ENCODE data around the gene EHD4.
A peak's percentile ranks its signal among the peaks of the same experiment; 100 is the strongest.

The EHD4 gene

DNA sequence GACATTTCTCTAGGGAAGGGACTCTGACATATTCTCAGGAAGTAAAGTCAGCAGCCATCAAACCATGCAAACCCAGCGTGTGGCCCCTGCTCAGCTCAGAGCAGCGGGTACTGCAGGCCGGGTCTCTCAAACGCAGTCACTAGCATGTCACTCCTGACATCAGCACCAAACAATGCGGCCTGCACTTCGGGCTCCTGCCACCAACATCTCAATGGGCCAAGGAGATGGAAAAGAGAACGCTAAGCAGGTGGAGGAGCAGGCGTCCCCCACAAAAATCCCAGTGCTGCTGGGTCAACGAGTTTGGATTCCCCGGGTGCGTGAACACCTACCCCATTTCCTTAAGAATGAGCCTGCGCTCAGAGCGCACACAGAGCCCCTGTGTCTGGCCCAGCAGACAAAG lies 68.6 kb downstream of the EHD4 start:
- no peaks in the 10 kb centered on the region for H3K27me3 Mint-ChIP-seq
- peaks cover 8% of the 10 kb centered on the region for H3K4me1 Mint-ChIP-seq (ENCODE audit: low read depth)
- no peak overlapping the region for H3K4me3 Mint-ChIP-seq
- no peaks in the 10 kb centered on the region for H3K9me3 Mint-ChIP-seq
- peaks cover 41% of the 10 kb centered on the region for H3K36me3 Mint-ChIP-seq (ENCODE audit: low read depth)
- H3K27ac Mint-ChIP-seq = no peak overlapping the region

DNA sequence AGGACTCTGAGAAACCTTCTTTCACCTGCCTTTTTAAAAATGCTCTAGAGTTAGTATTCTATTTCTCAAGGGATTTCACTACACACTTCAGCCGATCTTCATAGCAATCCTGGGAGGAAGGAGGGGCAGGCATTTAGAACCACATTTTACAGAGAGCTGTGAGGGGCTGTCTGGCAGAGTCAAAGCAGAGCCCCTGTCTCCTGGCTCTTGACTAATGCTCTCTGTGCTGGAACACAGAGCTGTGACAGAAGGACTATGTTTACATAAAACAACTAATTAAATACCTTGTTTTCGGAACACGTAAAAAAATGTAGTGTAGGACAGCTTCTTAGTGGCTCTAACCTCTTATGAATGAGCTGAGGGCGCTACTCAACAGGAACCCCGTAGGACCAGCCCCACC lies 70.9 kb downstream of the EHD4 start:
- Mint-ChIP-seq H3K36me3 (ENCODE audit: low read depth) (peaks cover 30% of the 10 kb centered on the region), H3K27ac (no peak overlapping the region), H3K4me3 (no peak overlapping the region), H3K27me3 (no peaks in the 10 kb centered on the region), H3K9me3 (no peaks in the 10 kb centered on the region), H3K4me1 (ENCODE audit: low read depth) (peaks cover 8% of the 10 kb centered on the region)

DNA sequence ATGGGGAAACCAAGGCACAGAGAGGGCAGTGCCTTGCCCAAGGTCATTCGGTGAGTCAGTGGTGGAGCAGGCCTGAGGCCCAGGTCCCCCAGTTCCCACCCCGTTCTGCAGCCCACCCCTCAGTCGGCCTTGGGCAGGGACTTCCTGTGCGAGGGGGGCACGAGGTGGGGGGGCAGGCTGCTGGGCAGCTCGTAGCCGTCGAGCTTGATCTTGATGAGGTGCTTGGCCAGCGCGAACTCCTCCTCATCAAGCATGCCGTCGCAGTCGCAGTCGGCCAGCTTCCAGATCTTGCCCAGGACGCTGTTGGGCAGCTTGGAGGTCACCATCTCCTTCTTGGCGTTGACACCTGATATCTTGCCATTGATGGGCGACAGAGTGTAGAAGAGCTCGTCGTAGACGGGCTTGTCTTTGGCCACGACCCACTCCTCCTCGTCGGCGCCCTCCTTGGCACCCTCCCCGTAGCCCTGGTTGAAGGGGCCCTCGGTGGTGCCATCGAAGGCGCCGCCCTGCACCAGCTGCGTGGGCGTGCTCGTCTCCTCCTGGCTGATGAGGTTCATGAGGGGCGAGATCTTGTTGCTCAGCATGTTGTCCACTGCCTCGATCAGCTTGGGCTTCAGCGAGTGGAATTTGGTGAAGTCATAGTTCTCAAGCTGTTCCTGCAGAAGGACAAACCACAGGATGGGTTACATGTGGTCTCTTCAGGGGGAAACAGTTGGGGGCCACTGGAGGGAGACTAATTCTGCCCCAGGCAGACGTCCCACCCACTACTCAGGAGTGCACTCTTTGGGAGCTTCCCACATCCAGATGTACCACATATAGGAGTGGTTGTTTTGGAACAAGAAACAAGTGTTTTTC lies 71.6 kb downstream of the EHD4 start:
- Mint-ChIP-seq H3K27ac (no peak overlapping the region), H3K27me3 (no peaks in the 10 kb centered on the region), H3K9me3 (no peaks in the 10 kb centered on the region), H3K4me3 (no peak overlapping the region), H3K36me3 (ENCODE audit: low read depth) (peaks cover 23% of the 10 kb centered on the region), H3K4me1 (ENCODE audit: low read depth) (peaks cover 8% of the 10 kb centered on the region)

DNA sequence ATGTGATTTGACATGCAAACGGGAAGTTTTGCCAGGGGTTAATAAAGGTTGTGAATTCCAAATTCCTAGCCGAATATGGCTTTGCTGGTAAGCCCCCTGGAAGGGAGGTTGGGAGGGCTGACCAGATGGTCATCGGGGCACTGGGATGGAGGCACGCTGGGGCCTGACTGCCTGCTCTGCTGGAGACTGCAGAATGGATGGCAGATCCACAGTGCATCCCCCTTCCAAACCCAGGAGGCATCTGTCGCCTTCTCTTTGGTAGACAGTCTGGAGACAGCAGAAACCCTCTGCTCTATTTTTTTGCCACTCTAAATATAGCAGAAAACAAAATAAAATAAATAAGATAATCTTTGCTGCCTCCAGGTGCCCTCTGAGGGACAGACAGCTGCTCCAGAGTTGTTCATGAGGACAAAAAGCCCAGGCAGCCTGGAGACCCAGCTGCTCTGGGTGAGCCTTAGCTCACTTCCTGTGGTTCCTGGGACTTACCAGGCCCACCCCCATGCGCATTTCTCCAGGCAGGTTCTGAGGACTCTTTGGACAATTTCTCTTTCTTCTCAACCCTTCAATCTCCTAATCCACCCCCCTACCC lies 72.4 kb downstream of the EHD4 start:
- Mint-ChIP-seq H3K4me3 (no peak overlapping the region), H3K36me3 (ENCODE audit: low read depth) (peaks cover 18% of the 10 kb centered on the region), H3K27ac (no peak overlapping the region), H3K9me3 (no peaks in the 10 kb centered on the region), H3K27me3 (no peaks in the 10 kb centered on the region), H3K4me1 (ENCODE audit: low read depth) (peaks cover 13% of the 10 kb centered on the region)

DNA sequence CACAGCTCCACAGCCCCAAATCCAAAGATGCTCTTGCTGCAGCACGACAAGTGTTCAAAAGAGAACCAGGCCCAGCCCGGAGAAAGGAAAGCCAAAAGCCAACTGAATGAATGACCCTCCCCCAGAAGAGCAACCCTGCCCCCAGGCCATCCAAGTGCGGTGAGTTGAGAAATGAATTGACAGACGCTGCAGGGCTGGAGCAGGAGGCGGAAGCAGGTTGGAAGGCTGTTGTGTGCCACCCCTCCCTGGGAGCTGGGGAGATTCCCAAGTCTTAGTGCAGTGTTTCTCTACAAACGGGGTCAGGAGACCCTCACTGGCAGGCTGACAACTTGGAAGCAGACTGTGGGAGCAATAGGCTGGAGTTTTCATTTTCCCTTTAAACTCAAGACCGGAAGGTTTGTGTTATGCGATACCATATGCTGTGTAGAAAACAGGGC lies 75.0 kb downstream of the EHD4 start:
- Mint-ChIP-seq H3K27ac (no peak overlapping the region), H3K36me3 (ENCODE audit: low read depth) (peaks cover 18% of the 10 kb centered on the region), H3K9me3 (no peaks in the 10 kb centered on the region), H3K4me1 (ENCODE audit: low read depth) (peaks cover 23% of the 10 kb centered on the region), H3K4me3 (no peak overlapping the region), H3K27me3 (no peaks in the 10 kb centered on the region)

DNA sequence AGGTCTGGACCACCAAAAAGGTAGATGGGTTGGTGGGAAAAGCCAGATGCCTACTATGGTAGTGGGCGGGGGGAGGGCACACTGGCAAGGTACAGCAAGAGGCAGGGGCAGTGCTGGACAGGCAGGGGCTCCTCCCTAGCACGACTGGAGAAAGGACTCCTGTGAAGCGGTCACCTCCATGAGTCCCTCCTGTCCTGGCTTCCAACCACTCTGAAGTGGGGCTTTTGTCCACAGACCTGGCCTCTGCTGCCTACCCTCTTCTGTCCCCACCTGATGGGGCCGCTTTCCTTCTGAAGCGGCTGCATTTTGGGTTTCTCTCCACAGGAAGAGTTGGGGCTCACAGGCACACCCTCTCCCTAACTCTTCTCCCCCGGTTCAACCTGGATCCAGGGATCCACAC lies 75.8 kb downstream of the EHD4 start:
- H3K27ac Mint-ChIP-seq = no peak overlapping the region
- no peaks in the 10 kb centered on the region for H3K9me3 Mint-ChIP-seq
- H3K4me3 Mint-ChIP-seq = no peak overlapping the region
- H3K4me1 Mint-ChIP-seq (ENCODE audit: low read depth) = peaks cover 24% of the 10 kb centered on the region
- peaks cover 18% of the 10 kb centered on the region for H3K36me3 Mint-ChIP-seq (ENCODE audit: low read depth)
- no peaks in the 10 kb centered on the region for H3K27me3 Mint-ChIP-seq

DNA sequence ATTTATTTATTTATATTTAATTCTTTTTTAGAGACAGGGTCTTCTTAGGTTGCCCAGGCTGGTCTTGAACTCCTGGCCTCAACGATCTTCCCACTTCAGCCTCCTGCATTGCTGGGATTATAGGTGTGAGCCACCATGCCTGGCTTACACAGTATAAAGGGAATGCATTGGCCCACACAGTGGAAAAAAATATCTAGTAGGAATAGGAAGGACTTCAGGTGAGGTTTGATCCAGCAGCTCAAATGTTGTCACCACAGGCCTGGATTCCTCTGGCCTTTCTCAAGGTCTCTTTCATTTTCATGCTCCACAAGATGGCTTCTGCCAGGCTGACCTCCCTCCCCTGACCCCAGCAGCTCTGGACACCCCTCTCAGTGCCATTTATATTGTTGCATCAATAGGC lies 76.4 kb downstream of the EHD4 start:
- peaks cover 12% of the 10 kb centered on the region for H3K36me3 Mint-ChIP-seq (ENCODE audit: low read depth)
- no peak overlapping the region for H3K27ac Mint-ChIP-seq
- peaks cover 24% of the 10 kb centered on the region for H3K4me1 Mint-ChIP-seq (ENCODE audit: low read depth)
- H3K9me3 Mint-ChIP-seq = no peaks in the 10 kb centered on the region
- no peaks in the 10 kb centered on the region for H3K27me3 Mint-ChIP-seq
- H3K4me3 Mint-ChIP-seq = no peak overlapping the region

DNA sequence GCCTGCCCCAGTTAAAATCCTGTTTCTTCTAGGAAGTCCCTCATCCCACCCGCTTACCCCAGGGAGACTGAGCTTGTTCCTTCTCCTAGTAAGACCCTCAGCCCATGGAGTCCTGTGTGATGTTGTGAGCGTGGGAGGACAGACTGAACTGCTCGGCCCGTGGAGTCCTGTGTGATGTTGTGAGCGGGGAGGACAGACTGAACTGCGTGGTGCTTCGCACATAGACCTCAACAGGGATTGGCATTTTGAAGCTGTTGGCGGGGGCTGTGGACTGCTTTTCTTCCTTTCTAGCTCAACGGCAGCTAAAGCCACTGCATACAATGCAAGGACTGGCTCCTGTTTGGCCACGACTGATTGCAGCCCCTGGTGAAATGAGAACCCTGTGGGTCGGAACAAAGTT lies 76.9 kb downstream of the EHD4 start:
- H3K9me3 Mint-ChIP-seq = no peaks in the 10 kb centered on the region
- peak overlapping the region; percentile 72 for H3K27ac Mint-ChIP-seq
- H3K4me1 Mint-ChIP-seq (ENCODE audit: low read depth) = peaks cover 24% of the 10 kb centered on the region
- H3K36me3 Mint-ChIP-seq (ENCODE audit: low read depth) = peaks cover 8% of the 10 kb centered on the region
- no peaks in the 10 kb centered on the region for H3K27me3 Mint-ChIP-seq
- no peak overlapping the region for H3K4me3 Mint-ChIP-seq

DNA sequence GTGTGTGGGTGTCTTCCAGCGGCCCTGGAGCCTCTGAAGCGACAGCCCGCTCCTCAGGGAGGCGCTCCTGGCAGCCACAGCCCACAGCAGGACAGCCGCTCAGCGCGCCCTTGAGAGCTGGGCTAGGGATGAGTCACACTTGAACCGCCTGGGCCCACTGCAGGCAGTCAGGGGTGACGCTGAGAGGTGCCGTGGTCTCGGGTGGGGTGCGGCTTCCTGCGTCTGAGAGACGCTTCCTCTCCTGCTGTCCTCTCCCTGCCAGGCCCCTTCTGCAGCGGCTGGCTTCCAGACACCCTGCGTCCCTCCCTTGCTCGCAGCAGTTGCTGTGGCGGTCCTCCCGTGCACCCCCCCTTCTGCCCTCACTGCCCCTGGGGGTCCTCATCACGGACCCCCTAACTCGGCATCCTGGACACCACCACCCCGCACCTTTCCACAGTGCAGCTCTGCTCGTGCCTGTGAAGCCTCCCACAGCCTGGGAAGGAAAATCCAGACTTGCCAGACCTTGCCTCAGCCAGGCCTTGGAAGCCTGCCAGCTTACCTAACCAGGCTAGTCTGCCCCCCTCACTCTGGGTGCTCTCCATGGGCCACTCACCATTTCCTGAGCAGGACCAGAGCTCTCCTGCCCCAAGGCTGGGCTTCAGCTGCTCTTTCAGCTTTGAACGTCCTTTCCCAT lies 77.4 kb downstream of the EHD4 start:
- H3K9me3 Mint-ChIP-seq = no peaks in the 10 kb centered on the region
- H3K27me3 Mint-ChIP-seq = no peaks in the 10 kb centered on the region
- H3K4me1 Mint-ChIP-seq (ENCODE audit: low read depth) = peaks cover 24% of the 10 kb centered on the region
- H3K4me3 Mint-ChIP-seq = no peak overlapping the region
- peaks cover 8% of the 10 kb centered on the region for H3K36me3 Mint-ChIP-seq (ENCODE audit: low read depth)
- H3K27ac Mint-ChIP-seq = peak overlapping the region; percentile 72

DNA sequence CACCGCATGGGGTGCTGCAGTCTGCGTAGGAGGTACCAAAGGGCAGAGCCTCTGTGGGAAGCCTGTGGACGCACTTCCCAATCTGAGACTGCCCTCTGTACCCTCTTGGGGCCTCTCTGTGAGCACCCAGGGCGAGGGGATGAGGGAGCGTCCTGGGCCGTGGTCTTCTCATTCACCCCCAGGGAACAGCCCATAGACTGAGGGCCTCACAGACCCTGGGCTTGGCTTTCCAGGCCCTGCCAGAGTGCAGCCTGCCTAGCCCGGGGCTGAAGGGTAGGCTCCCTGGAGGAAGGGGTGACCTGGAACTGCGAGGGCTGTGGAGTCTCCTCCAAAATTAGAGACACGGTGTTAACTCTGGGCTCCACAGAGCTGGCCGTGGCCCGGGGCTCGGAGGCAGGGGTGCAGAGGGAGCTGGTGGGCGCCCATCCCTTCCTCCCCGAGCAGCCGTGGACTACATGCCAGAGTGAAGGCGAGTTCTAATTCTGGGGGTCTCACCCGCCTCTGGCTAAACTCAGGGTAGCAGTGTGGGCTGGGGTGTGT lies 78.0 kb downstream of the EHD4 start:
- no peaks in the 10 kb centered on the region for H3K9me3 Mint-ChIP-seq
- peak overlapping the region; percentile 72 for H3K27ac Mint-ChIP-seq
- no peak overlapping the region for H3K4me3 Mint-ChIP-seq
- H3K36me3 Mint-ChIP-seq (ENCODE audit: low read depth) = peaks cover 8% of the 10 kb centered on the region
- no peaks in the 10 kb centered on the region for H3K27me3 Mint-ChIP-seq
- peaks cover 24% of the 10 kb centered on the region for H3K4me1 Mint-ChIP-seq (ENCODE audit: low read depth)

DNA sequence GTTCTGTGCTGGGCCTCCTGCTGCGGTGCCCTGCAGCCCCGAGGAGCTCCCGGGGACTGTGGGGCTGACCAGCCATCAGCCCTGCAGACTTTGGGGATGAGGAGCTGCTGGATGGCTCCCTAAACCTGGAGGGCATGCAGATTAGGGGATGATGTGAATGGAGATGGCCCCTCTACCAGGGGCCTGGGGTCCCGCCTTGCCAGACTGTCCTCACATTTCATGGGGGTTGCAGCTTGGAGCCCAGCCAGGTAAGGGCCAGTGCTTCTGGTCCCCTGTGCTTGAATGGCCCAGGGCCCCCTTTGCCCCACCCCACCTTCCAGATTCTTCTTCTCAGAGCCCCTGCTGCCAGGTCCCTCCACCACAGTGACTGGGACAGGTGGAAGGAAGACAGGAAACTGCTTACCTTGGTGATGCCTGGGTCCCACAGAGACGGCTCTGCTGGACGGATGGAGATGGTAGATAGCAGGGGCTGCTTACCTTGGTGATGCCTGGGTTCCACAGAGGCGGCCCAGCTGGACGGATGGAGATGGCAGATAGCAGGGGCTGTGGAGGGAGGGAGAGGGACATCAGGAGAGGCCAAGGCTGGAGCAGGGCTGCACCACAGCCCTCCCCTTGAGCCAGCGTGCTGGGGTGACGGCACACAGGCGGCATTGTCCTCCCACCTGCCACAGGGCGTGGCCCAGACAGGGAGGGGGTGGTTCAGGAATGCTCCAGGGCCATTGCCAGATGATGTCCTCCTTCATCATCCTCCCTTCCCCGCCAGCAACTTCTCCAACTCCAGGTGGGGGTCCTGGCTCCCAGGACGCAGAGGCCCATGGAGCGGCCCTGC lies 78.7 kb downstream of the EHD4 start, which contains the start of gene SPTBN5:
Gene SPTBN5 (minus strand): TSS at position 632 of the 829 bp plus-strand sequence. CDS start 556 bp downstream, at position 76.
- H3K9me3 Mint-ChIP-seq = no peaks in the 10 kb centered on the region
- H3K27ac Mint-ChIP-seq = peak within 1 kb of the TSS; percentile 72
- H3K4me1 Mint-ChIP-seq (ENCODE audit: low read depth) = peaks cover 28% of the 10 kb centered on the region
- no peak within 1 kb of the TSS for H3K4me3 Mint-ChIP-seq
- no peaks in the 10 kb centered on the region for H3K27me3 Mint-ChIP-seq
- H3K36me3 Mint-ChIP-seq (ENCODE audit: low read depth) = peaks cover 4% of the 10 kb centered on the region

DNA sequence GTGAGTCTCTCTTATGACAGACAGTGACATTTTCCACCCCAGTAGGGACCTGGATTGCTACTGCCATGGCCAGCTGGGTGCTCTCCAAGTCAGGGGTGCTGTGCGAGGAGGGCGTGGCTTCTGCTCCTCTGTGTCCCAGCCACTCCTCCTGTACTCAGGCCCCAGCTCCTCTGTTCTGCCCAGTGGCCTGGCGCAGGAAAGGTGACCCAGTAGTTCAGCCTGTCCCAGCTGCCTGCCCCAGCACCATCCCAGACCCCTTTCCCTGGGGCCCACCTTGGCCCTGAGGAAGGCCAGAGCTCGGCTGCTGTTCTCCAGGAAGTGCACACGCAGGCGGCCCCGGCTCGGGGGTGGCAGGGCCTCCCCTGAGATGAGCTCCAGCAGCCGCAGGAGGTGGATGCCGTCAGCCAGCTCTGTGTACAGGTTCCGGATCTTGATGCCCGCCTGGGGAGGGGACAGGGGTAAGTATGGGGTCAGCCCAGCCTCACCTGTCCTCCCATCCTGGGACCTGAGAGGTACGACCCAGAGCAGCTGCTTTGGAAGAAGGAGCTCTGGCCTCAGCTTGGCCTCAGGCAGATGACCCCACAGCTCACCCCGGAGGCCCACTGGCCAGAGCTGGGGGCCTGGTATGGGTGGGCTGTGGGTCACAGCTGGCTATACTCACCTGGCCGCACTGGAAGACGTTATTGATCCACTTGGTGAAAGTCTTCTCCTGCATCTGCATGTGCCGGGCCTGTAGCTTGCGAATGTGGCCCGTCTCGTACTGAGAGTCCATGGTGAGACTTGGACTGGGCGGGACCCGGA lies 79.5 kb downstream of the EHD4 start:
- H3K4me1 Mint-ChIP-seq (ENCODE audit: low read depth) = peaks cover 32% of the 10 kb centered on the region
- no peaks in the 10 kb centered on the region for H3K9me3 Mint-ChIP-seq
- H3K27ac Mint-ChIP-seq = no peak overlapping the region
- peaks cover 4% of the 10 kb centered on the region for H3K36me3 Mint-ChIP-seq (ENCODE audit: low read depth)
- H3K27me3 Mint-ChIP-seq = no peaks in the 10 kb centered on the region
- H3K4me3 Mint-ChIP-seq = no peak overlapping the region

DNA sequence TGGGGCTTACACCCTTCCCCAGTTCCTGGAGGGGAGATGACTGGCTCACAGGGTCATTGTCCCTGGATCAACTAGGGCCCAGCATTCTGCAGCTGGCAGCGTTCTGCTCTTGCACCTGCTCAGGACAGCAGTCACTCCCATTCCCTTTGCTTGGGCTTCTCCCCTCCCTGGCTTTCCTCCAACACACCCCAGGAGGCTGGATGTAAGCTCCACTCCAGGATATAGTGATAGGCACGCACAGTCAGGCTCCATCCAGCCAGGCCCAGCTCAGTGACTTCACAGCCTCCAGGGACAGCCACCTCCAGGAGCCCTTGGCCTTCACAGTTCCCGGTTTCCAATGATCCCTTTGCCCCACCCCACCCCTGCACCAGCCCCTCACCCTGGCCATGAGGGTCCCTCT lies 80.4 kb downstream of the EHD4 start:
- no peaks in the 10 kb centered on the region for H3K36me3 Mint-ChIP-seq (ENCODE audit: low read depth)
- H3K9me3 Mint-ChIP-seq = no peaks in the 10 kb centered on the region
- no peak overlapping the region for H3K4me3 Mint-ChIP-seq
- no peak overlapping the region for H3K27ac Mint-ChIP-seq
- H3K27me3 Mint-ChIP-seq = no peaks in the 10 kb centered on the region
- H3K4me1 Mint-ChIP-seq (ENCODE audit: low read depth) = peaks cover 35% of the 10 kb centered on the region

DNA sequence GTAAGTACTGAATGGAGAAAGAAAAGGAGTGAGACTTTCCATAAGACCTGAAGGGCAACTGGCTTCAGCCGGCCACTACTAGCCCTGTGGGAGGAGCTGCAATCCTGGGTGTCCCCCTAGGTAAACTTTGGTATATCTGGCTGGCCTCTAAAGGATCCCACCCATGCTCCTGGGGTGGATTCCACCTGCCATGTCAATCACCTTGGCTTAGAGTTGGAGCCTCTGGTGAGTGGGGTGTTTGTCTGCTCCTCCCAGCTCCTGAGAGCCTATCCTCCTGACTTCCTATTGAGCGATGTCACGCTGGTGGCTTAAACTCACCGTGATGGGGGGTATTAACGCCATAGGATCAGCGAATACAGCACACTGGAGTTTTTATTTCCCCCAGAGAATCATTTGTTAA lies 81.1 kb downstream of the EHD4 start:
- no peaks in the 10 kb centered on the region for H3K9me3 Mint-ChIP-seq
- peaks cover 35% of the 10 kb centered on the region for H3K4me1 Mint-ChIP-seq (ENCODE audit: low read depth)
- H3K36me3 Mint-ChIP-seq (ENCODE audit: low read depth) = no peaks in the 10 kb centered on the region
- H3K27ac Mint-ChIP-seq = no peak overlapping the region
- H3K27me3 Mint-ChIP-seq = no peaks in the 10 kb centered on the region
- H3K4me3 Mint-ChIP-seq = no peak overlapping the region
